ENCODE data around the gene FAAP24.
A peak's percentile ranks its signal among the peaks of the same experiment; 100 is the strongest.
"Not testable (repeated sequence)": the region's sequence is repeated elsewhere in the genome, so short reads cannot be mapped to it uniquely, and the experiment has no call there.

FAAP24 gene

GRCh38 chr19:32971715-32972540 is at the start of gene FAAP24, which contains the start of gene CEP89:
FAAP24 (plus strand) TSS chr19:32972242; CDS start chr19:32973197, 955 bp downstream.
CEP89 (minus strand) TSS chr19:32971958; CDS start chr19:32971874, 84 bp downstream.
- DNase-seq (ENCODE audit: low spot score): peak; percentile 100

DNA sequence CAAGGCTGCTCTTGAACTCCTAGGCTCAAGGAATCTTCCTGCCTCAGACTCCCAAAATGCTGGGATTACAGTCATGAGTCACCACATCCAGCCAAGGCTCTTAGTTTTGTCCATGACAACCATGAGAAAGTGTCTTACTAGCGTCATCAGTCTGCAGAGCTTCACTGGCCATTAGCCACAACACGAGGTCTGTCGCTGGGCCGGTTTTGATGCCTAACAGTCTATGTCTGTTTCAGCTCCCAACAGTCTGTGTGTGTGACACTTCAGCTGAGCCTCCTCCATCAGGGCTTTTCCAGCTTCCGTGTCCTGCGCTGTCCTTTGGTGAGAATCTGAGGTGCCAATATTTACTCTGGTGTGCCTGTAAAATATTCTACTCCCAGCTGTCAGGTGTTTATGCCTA is 47.8 kb upstream of the FAAP24 start:
- no peak for DNase-seq (ENCODE audit: low spot score)

DNA sequence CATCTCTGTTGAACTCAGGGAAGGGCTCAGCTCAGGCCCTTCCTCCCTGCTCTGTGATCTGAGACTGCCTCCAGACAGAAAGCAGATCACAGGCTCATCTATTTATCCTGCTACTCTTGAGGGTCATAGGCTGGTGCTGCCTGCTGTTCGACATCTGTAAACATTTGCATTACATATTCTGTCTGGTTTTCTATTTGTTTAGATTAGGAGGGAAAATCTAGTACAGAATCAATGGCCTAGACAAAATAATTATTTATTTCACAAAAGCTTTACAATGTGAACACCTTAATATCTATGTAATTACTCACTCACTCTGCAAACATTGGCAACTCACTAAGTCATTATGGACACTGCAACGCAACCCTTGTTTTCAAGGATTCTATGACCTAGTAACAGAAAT is 43.2 kb upstream of the FAAP24 start:
- DNase-seq (ENCODE audit: low spot score): no peak

DNA sequence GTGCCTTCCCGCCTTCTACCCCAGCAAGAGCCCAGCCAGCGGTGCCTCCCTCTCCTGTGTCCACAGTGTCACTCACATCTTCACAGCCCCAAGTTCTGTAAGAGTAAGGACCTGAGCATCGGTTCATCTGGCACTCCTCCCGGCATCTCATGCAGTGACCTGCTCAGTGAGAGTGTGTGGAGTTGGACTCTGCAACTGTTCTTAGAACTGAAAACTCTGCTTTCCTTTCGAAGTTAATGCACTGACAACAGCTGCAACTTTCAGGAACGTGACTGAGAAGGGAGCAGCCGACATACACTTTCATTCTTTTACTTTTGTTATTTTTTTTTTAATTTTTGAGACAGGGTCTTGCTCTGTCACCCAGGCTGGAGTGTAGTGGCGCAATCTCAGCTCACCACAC is 41.5 kb upstream of the FAAP24 start:
- no peak for DNase-seq (ENCODE audit: low spot score)

GRCh38 chr19:32933571-32933970 is 38.5 kb upstream of the FAAP24 start:
- DNase-seq (ENCODE audit: low spot score): no peak

DNA sequence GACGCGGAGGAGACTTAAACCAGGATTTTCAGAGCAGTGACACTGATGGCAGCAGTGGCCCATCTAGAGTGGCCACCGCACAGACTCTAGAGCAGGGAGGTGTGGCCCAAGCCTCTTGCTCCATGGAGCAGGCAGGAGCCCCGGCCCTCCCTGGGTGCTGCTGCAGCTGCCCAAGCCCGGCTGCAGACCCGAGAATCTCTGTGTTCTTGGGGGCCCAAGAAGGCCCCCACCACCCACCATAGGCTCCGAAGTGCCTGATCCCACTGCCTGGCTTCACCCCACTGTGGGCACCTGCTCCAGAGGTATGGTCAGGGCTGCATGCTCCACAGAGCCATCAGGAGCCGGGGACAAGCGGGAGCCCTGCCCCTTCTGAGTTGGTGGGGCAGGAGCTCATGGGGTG is 36.4 kb upstream of the FAAP24 start:
- no peak for DNase-seq (ENCODE audit: low spot score)

GRCh38 chr19:32936065-32936464 is 36.0 kb upstream of the FAAP24 start:
- DNase-seq (ENCODE audit: low spot score): no peak

GRCh38 chr19:32941273-32941672 is 30.8 kb upstream of the FAAP24 start:
- DNase-seq (ENCODE audit: low spot score): not testable (repeated sequence)

GRCh38 chr19:32945260-32945659 is 26.8 kb upstream of the FAAP24 start:
- DNase-seq (ENCODE audit: low spot score): no peak

GRCh38 chr19:32966750-32967149 is 5.3 kb upstream of the FAAP24 start:
- no peak for DNase-seq (ENCODE audit: low spot score)

DNA sequence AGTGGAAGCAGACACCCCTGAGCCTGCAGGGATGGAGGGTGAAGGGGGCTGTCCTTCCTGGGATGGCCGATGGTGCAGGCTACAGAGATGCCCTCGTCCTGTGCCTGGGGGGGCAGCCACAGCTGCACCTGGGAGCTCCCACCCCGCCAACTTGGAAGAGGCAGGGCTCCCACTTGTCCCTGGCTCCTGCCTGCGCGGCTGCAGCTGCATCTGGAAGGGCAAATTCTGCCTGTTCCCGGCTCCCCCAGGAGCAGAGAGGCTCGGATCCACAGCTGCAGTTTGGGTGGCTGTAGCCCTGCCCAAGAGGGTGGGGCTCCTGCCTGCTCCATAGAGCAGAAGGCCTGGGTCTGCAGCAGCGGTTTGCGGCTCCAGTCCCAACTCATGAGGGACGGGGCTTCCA is 2.5 kb upstream of the FAAP24 start:
- no peak for DNase-seq (ENCODE audit: low spot score)

- no peak for DNase-seq (ENCODE audit: low spot score)
Observed at GRCh38 chr19:32971012-32971595, 938 bp upstream of the FAAP24 start.

DNA sequence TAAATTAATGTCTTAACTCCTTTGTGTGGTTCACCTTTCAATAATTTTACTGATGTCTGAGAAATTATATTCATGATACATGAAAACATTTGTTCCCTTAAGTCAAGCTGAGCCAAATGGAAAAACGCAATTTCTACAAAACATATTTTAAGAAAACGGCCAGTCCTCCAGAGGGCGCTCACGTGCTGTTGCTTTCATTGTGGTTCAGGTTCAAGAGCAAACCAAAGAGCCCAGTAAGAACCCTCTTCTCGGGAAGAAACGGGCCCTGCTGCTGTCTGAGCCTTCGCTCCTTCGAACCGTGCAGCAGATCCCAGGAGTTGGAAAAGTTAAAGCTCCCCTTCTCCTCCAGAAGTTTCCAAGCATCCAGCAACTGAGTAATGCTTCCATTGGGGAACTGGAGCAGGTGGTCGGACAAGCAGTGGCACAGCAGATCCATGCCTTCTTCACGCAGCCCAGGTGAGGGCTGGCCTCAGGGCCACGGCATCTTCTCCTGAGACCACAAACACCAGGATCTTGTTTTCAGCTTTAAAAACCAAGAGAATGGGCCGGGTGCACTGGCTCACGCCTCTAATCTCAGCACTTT is 4.3 kb downstream of the FAAP24 start:
- DNase-seq (ENCODE audit: low spot score): peak; percentile 71

GRCh38 chr19:32977280-32977679 is 5.2 kb downstream of the FAAP24 start:
- no peak for DNase-seq (ENCODE audit: low spot score)

GRCh38 chr19:32977813-32978212 is 5.8 kb downstream of the FAAP24 start:
- DNase-seq (ENCODE audit: low spot score): not testable (repeated sequence)

DNA sequence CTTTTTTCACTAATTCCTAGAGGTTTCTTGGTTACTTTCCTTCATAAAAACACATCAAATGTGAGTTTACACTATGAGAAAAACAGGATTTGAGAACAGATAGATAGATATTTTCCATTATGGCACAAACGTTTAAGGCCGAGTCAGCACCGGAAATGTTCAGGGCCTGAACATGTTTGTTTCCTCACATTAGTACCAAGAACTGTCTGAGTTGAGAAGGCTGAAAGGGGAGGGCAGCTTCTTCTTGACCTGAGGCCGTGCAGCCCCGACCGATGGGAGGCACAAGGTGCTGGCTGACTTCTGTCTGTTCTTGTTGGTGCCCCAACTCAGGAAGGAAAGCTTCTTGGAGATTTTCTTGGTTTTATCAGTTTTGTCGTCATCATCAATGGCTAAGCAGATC is 7.8 kb downstream of the FAAP24 start:
- not testable (repeated sequence) for DNase-seq (ENCODE audit: low spot score)

GRCh38 chr19:32982488-32982887 is 10.4 kb downstream of the FAAP24 start:
- DNase-seq (ENCODE audit: low spot score): not testable (repeated sequence)

DNA sequence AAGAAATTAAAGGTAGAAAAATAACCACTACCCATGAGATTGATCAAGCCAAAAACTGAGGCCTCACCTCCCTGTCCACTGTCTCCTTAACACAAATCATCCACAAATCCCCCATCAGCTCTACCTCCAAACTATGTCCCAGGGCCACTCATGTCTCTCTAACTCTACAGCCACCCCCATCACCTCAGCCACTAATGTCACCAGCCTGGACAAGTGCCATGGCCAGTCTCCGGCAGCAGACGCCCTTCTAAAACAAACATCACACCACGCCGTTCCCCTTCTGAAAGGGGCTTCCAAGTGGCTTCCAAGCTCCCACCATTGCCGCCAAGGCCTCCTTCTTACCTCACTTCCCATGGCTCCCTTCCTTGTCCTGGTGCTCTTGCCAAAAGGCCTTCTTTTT is 16.2 kb downstream of the FAAP24 start:
- not testable (repeated sequence) for DNase-seq (ENCODE audit: low spot score)

DNA sequence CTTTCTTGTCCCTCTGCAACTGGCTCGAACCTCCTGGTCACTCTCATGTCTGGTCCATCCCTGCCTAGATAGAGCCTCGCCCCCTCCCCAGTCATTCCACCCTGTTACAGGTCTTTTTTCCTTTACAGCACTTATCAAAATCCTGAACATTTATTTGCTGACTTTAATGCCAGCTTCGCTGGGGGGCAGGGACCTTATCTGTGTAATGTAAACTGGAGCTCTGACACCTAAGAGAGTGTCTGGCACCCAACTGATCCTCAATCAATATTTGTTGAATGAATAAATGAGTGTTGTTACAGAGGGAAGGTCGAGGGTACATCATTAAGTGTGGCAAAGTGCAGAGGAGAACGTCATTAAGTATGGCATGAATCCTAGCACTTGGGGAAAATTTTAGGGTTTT is 16.7 kb downstream of the FAAP24 start:
- no peak for DNase-seq (ENCODE audit: low spot score)

GRCh38 chr19:32995966-32996365 is 23.9 kb downstream of the FAAP24 start:
- not testable (repeated sequence) for DNase-seq (ENCODE audit: low spot score)

- DNase-seq (ENCODE audit: low spot score): not testable (repeated sequence)
Observed at GRCh38 chr19:32997061-32997464, 25.0 kb downstream of the FAAP24 start.

DNA sequence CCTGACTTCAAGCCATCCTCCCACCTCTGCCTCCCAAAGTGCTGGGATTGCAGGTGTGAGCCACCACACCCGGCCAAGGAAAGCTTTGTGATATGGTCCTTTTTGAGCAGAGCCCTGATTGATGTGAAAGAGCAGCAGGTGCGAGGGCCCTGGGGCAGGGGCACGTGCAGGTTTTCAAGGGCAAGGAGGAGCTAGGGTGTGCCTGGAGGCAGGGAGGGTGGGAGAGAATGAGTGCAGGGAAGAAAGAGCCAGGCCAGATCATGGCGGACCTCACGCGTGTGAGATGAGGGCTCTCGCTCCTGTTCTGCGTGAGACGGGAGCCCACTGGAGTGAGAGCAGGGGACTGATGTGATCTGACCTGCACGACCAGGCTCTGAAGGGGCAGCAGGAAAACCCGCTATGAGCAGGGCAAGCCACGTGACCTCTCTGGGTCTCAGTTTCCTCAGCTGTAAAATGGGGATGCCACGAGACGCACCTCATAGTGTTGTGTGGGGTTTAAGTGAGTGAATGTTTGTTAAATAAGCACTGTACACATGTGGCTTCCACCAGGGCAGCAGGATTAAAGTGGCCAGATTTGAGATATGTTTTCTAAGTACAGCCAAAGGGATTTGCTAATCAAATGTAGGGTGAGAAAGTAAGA is 25.8 kb downstream of the FAAP24 start:
- no peak for DNase-seq (ENCODE audit: low spot score)

GRCh38 chr19:32998722-32999121 is 26.7 kb downstream of the FAAP24 start:
- no peak for DNase-seq (ENCODE audit: low spot score)

Data from CD4-positive, alpha-beta T cell treated with Interleukin-2 at 100 ng/mL for 4 hours (primary cell).